Stimulated activated CD8-positive, alpha-beta memory T cell treated with anti-CD3 and anti-CD28 coated beads, Interleukin-15, amount 100 ng/mL, for 1 hour (primary cell): Measurements from ENCODE around the gene COL15A1.

Experiments used
- DNase-seq: peaks from one replicate; pipeline ENCODE4 v3.0.0-alpha.2; 2020; ENCODE audit warnings: low read depth

Gene COL15A1

DNA sequence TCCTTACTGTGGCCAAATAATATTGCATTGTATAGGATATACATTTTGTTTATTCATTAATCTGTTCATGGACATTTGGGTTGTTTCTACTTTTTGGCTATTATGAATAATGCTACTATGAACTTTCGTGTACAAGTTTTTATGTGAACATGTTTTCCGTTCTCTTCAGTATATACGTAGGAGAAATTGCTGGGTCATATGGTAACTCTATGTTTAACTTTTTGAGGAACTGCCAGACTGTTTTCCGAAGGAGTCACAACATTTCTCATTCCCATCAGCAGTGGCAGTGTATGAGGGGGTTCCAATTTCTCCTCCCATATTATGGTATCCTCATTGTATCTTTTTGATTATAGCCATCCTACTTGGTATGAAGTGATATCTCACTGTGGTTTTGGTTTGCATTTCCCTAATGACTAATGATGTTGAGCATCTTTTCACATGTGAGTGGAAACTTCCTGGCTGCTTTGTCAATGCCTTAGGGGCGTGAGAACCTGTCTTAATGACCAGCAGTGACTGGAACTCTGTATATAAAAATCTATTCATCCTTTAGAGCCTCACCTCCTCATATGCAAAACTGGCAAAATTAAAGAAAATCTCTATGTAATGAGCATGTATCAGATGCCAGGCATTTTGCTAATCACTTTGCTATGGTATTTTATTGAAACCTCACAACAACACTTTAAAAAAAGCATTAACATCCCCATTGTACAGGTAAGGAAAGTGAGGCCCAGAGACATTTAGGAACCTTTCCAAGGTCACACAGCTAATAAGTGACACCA is 113.4 kb downstream of the COL15A1 start:
- no peak for DNase-seq

DNA sequence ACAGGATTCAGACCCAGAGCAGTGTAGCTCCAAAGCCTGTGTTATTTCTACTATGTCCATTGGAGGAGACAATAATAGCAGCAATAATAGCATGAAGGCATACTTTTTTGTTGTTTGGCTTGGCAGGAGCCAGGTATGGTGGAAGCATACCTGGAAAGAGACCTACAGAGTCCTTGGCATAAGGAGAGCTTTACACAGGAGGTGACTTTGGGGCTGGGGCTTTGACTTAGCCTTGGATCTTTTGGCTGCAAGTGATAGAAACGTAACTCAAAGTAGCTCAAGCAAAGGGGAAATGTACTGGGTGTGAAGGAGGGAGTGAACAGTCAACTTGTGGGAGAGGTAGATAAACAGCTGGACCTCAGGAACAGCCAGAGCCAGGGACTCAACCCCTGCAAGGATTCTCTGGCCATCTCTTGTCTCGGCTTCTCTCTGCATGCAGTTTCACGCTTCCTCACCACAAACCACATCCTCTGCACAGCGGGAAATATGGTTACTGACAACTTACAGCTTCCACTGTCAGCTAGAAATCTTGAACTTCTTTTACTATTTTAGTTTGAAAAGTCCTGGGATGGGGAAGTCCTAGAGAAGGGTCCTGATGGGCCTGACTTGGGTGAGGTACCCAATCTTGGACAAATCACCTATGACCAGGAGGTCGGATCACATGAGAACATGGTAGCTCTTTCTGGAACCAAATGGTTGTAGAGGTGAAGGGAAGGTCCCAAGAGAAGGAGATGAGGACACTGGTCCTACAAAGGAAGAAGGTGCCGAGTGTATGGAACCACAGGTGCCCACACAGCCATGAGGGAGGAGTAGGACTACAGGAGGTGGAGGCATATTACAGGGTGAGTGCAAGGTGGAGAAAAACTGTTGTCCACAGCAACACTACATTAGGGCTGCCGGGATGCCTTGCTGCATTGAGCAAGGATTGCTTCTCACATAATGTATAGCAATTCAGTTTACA is 114.2 kb downstream of the COL15A1 start:
- DNase-seq, result peak; percentile 51

DNA sequence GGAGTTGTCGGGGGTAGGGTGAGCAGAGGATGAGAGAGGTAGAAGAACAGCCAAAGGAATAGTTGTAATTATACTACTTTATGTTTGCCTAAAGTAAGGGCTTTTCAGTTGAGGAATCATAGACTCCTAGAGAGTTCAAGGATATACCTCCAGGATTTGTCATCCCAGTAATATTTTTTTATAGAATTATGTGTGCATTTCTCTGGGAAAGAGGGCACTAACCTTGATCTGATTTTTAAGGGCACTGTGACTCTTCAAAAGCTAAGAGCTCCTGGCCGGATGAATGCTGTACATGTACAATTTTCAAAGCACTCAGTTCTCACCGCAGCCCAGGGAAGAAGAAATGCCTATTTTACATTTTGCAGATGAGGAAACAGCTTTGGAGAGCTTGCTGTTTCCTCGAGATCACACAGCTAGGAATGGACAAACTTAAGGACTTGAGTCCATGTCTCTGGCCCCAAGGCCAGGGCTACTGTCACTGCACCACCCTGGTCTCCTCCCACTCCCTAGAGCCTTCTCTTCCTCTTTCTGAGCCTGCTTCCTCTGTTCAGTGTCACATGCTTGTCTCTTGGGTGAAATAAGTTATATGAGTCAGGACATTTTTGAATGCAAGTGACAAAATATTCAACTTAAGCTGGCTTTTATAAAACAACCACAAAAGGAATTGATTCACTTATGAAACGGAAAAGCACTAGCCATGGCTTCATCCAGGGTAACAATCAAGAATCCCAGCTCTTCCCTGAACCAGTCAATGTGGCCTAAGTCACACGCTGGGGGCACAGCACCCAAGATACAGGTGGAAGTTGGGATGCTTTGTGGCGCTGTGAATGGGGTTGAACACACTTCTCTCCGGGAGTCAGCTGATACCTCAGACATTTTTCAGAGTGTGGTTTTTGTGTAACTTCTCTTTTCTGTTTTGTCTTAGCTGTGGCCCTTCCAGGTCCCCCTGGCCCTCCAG is 115.5 kb downstream of the COL15A1 start:
- no peak for DNase-seq

DNA sequence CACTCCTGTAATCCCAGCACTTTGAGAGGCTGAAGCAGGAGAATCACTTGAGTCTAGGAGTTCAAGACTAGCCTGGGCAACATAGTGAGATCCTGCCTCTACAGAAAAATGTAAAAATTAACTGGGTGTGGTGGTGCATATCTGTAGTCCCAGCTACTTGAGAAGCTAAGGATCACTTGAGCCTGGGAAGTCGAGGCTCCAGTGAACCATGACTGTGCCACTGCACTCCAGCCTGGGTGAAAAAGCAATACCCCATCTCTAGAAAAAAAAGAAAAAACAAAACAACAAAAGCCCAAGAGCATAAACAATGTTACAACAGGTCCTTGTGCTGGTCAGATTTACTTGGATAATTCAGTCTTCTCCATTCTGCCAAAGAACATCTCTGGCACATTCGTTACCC is 116.9 kb downstream of the COL15A1 start:
- DNase-seq, result no peak

DNA sequence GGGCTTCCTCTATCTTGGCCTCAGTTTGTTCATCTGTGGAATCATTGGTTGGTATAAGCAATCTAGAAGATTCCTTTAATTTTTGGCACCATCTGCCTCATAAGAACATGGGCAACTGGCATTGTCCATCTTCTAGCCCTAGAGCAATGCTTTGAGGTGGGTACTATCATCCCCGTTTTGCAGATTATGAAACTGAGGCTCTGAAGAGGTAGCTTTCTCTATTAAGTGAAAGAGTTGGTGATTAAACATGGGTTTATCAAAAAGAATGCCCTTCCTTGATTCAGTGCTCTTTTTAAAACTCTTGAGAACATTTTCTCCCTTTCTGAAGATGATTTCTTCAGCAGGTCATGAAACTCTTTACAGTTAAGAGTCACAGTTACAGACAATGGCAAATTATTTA is 118.8 kb downstream of the COL15A1 start:
- DNase-seq, result no peak

DNA sequence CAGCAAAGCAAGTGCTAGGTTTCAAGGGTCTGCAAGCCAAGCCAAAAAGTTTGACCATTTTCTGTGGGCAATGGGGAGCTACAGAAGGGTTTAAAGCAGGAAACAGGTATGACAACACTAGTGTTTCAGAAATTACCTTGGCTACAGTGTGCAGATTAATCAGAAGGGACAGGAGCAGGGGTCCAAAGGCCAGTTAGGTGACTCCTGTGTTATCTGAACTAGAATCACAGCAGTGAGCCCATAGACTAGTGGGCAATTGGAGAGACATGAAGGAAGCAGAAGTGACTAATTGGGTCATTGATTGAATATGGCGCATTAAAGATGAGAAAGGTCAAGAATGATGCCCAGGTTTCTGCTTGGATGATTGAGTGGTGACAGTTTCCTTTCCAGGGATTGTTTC is 119.8 kb downstream of the COL15A1 start:
- no peak for DNase-seq

DNA sequence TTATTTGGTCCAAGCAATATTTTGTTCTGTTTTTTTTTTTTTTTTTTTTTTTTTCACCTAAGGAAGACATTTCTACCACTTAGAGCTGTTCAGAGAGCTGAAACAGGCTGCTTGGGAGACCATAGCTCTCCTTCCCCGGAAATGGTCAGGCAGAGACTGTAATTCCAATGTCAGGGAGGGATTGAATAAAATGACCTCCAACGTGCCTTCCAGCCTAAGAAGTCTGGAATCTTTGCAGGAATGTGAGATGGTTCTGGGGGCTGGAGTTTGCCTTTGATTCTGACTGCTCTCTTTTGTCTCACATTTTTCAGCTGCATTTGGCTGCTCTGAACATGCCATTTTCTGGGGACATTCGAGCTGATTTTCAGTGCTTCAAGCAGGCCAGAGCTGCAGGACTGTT is 122.9 kb downstream of the COL15A1 start:
- no peak for DNase-seq

DNA sequence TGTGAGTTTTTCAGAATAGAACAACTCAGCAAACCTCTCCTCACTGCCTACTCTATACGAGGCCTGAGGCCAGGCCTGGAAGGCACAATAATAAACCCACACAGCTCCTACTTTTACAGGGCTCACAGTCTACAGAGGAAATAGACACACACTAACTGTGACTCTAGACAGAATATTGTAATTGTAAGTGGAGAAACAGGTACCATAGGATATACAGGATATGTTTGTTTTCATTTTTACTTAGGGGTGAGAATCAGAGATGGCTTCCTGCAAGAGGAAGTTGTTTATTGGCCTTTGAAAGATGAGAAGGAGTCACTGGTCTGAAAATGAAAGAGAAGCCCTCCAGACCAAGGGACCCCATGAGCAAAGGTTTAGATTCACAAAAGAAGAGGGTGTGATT is 125.4 kb downstream of the COL15A1 start:
- no peak for DNase-seq

DNA sequence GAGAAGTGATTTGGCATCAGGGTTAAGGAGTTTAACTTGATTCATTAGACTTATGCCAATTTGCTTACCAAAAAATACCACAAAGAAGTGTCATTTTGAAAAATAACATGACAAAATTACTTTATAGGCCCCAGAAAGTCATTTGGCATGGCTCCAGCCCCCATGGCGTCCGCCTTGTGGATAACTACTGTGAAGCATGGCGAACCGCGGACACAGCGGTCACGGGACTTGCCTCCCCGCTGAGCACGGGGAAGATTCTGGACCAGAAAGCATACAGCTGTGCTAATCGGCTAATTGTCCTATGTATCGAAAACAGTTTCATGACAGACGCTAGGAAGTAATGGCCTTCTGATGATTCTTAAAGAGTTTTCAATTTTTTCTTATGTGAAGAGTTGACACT is 125.8 kb downstream of the COL15A1 start:
- DNase-seq, result no peak

DNA sequence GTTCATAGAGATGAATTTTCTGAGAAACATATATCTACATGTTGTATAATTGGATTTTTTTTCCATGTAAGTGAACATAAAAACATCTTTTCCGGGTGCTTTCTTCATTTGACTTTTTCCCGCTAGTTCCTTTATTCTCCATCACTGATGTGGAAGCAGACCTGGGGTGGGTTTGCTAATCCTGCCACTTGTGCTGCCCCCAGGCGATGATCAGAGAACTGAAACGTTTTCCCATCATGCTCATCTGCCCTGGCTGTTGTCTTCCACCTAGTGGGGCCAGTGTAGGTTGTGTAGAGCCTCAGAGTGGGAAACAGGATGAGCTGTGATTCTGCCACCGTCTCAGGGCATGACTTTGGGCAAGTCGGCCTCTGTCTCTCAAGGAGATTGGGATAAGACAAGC is 127.0 kb downstream of the COL15A1 start:
- no peak for DNase-seq

DNA sequence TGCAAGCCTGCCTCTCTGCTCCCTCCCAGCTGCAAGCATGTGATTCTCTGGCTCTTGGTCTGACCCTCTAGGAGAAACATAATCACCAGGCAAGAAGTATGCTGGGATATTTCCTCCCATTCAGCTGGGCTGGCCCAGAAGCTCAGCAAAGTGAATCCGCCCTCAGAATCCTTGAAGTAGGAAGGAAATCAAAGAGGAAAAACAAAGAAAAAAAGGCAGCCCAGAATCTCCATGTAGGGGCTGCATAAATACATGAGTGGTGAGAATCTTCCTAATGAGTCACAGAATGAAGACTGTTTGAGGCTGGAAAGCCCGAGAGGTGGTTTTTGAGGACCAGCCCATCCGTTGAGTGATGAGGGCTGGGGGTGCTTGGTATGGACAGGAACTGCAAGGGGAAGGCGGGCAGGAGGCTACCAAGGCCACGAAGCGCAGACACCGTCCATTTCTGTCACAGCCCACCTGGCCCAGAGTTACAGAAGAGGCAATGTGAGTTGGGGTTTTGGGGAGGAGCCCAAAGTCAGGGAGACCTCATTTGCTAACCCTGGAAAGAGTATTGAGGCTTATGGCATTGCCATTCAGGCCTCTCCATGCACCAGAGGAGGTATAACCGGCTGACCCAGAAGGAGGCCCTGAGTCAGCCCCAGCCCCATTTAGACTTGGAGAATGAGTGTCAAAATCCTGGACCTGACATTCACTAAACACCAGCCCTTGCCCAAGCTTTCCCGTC is 127.8 kb downstream of the COL15A1 start:
- DNase-seq, result no peak

DNA sequence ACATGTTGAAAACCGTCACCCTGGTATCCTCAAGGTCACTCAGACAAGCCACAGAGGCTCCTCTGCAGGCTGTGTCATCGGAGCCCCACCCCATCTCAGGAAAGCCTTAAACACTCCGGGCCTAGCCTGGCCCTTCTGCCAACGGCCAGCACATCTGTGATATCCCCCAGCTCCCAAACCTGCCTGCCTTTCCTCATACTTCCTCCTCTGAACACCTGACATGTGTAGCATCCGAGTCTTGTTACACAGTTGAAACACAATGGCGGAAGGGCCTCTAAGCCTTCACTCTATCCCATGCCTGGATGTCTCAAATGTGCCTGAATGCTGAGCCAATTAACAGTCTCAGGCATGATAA is 128.3 kb downstream of the COL15A1 start:
- DNase-seq, result no peak

DNA sequence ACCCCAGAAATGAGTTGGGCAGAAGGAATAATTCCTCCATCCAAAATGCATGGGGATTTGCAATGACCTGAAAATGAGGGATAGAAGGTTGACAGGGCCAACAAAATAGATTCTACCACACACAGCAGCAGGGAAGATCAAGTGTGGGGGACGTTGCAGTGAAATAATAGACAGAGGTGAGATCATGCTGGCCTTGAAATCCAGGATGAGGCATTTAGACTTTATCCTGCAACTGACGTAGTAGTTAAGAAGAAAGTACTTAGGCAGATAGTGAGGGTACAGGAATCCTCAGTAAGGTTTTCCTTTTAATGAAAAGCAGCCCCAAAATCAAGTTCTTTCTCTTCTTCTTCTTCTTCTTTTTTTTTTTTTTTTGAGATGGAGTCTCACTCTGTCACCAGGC is 129.6 kb downstream of the COL15A1 start:
- no peak for DNase-seq

DNA sequence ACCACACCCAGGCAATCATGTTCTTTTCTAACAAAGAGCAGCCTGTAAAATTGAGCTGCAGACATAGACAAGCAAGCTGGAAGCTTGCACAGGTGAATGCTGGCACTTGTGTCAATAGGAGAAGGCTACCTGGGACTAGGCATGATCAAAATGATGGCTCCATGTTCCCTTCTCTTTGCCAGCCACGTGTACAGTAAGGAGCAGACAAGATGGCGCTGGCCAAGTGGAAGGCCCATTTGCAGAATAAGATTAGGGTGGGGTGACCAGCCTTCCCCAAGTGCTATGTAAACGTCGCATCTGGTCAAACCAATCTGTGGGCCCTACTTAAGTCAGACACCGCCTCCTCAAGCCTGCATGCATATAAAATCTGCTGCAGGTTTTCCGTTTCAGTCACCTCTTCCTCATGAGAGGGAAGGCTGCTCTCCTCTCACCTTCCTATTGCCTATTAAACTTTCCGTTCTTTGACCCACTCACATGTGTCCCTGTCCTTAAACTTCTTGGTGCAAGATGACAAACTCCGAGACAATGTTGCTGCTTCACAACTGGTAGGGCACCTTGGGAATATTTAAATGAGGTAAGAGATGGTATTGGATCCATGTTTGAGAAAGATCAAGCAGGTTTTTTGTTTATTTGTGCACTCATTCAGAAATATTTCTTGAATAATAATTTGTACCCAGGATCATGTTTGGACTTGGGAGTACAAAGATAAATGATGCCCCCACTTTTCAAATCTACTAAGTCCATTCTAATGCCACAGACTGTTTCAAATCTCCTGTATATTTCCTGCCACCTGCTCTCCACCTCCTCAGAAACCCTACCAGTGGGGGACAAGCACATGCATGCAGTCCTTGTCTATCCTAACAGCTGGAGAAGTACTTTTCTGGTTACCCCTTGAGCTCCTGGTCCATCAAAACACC is 130.5 kb downstream of the COL15A1 start:
- no peak for DNase-seq

DNA sequence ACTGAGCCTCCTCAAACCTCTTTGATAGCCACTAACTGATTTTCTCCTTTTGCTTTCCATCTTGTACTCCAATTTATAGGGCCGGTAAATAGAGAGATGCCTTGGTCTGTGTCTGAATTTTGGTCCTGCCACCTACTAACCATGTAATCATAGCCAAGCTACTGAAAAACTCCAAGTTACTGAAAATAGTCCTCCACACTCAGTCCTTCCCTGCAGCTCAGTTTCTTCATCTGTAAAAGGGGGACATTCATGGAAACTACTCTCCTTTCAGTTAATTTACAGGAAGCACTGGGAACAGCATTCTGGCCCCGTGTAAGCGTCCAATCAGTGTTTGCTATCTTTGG is 131.2 kb downstream of the COL15A1 start:
- DNase-seq, result no peak

DNA sequence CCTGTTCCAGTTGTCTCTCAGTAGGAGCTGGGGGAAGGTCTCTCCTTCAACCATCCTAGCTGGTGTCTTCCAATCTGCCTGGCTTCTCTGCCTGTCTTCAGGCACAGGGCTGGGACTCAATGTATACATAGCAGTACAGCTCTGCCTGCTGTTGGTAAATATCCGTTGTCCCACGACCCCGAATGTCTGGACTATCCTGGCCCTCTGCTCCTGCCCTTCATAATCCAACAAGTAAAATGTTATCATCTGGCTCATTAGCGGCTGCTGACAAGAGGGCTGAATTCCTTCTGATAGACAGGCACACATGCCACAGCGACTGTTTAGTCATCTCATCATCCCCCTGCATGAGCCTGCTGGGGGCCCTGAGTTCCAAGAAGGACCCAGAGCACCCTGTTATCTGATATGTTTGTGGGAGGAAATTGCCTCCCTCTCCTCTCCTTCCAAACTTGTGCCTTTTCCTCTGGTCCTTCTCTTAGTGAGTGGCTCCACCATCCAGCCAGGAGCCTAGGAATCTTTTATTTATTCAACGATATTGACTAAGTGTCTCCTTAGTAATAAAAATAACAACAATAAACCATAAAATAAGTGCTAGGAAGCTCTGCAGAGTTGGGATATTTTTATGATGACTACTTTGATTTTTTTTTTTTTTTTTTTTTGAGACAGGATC is 131.7 kb downstream of the COL15A1 start:
- no peak for DNase-seq

DNA sequence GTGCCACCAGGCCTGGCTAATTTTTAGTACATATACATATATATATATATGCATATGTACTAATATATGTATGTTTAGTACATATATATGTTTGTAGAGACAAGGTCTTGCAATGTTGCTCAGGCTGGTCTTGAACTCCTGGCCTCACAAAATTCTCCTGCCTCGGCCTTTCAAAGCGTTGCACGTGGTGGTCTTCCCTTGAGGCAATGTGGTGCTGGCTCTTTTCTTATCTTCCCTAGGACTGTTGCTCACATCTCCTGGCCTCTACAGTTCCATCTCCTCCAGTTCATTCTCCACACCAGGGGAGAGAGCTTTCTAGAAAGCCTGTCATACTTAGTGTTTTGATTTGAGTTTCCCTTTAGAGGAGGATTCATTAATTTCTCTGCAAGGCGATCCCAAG is 132.3 kb downstream of the COL15A1 start:
- DNase-seq, result no peak

DNA sequence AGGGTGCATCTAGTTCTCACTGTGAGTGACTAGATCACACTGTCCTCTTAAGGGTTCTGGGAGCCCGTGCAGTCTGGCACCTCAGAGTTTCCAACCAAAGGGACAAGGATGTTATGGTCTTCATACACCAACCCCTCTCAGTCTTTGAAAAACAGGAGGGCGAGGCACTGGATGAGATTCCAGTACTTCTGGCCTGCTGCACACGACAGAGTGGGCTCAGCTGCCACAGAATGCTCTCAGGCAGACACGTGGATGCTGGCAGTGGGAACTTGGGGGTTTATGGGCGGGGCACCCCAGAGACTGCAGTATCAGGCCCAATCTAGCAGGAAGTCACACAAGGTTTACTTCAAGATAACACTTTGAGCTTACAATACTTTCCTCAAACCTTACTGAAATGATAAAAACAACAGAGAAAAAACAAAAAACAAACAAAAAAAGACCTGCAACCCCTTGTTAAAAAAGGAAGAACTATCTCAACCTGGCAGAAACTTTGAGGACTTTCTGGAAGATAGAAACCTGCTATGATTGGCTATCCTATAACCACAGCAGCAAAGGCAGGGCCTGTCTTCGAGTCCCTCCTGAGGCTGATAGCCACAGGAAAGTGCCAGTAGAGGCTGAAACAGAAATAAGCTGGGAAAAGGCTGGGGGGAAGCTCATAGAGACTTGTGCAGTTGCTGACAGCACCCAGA is 132.9 kb downstream of the COL15A1 start:
- DNase-seq, result no peak

DNA sequence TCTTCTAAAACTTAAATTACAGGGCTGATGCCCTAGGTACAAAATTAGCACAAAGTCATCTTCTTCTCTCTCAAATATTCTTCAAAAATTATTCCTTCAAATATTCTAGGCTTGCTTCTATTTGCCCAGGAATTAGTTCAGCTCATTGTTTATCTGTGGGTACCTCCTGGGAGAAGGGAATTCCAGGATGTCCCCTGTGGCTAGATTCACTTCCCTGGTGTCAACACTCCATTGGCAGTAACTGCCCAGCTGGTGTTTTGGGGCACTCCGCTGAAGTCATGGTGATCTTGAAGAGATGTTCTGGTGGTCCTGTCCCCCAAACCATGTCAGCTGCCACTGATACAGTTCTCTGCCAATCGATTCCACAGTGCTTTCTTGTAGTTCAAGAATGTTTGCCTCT is 135.0 kb downstream of the COL15A1 start:
- no peak for DNase-seq
